T-helper 9 cell (primary cell): ENCODE results near the gene RABEP1.
A peak's percentile ranks its signal among the peaks of the same experiment; 100 is the strongest.
"Not testable (repeated sequence)": the region's sequence is repeated elsewhere in the genome, so short reads cannot be mapped to it uniquely, and the experiment has no call there.

Source experiments
- DNase-seq: peaks from one replicate; pipeline ENCODE4 v3.0.0-alpha.2; 2020
- total RNA-seq, 2 donors: gene quantifications; one replicate each; lab custom pipeline; 2026; lab: John Stamatoyannopoulos, UW

Gene RABEP1
- 67.1 to 157 reads per million in 2 donors for total RNA-seq

GRCh38 chr17:5281814-5282641 lies at the start of gene RABEP1:
TSS of gene RABEP1 (plus strand) at chr17:5282284. CDS start at chr17:5282487, 203 bp downstream.
- DNase-seq, result peak; percentile 92

GRCh38 chr17:5233492-5233891 lies 48.6 kb upstream of the RABEP1 start:
- DNase-seq, result not testable (repeated sequence)

- DNase-seq, result no peak
These were observed 47.2 kb upstream of the RABEP1 start, which contains the start of gene SCIMP for GRCh38 chr17:5234645-5235576. TSS of gene SCIMP (minus strand) at chr17:5234860. CDS start at chr17:5234755, 105 bp downstream.

- DNase-seq, result no peak
These were observed 45.0 kb upstream of the RABEP1 start for GRCh38 chr17:5236938-5237540.

GRCh38 chr17:5237541-5238016 lies 44.5 kb upstream of the RABEP1 start:
- DNase-seq, result no peak

- DNase-seq, result no peak
These were observed 43.8 kb upstream of the RABEP1 start for GRCh38 chr17:5238333-5238732.

GRCh38 chr17:5239769-5240168 lies 42.3 kb upstream of the RABEP1 start:
- DNase-seq, result not testable (repeated sequence)

GRCh38 chr17:5241861-5242671 lies 40.0 kb upstream of the RABEP1 start:
- no peak for DNase-seq

- no peak for DNase-seq
These were observed 34.5 kb upstream of the RABEP1 start for GRCh38 chr17:5247621-5248020.

GRCh38 chr17:5248821-5249479 lies 33.1 kb upstream of the RABEP1 start:
- no peak for DNase-seq

- DNase-seq, result peak; percentile 41
These were observed 32.5 kb upstream of the RABEP1 start for GRCh38 chr17:5249615-5250014.

- no peak for DNase-seq
These were observed 27.7 kb upstream of the RABEP1 start for GRCh38 chr17:5254414-5254813.

GRCh38 chr17:5254903-5255521 lies 27.1 kb upstream of the RABEP1 start:
- no peak for DNase-seq

GRCh38 chr17:5257124-5257523 lies 25.0 kb upstream of the RABEP1 start:
- no peak for DNase-seq

- DNase-seq, result no peak
These were observed 21.5 kb upstream of the RABEP1 start for GRCh38 chr17:5260542-5260941.

GRCh38 chr17:5262416-5262991 lies 19.6 kb upstream of the RABEP1 start:
- DNase-seq, result no peak

GRCh38 chr17:5263441-5263840 lies 18.6 kb upstream of the RABEP1 start:
- DNase-seq, result no peak

- no peak for DNase-seq
These were observed 17.2 kb upstream of the RABEP1 start for GRCh38 chr17:5264893-5265292.

GRCh38 chr17:5269241-5269960 lies 12.7 kb upstream of the RABEP1 start:
- no peak for DNase-seq

- DNase-seq, result no peak
These were observed 9.8 kb upstream of the RABEP1 start for GRCh38 chr17:5272322-5272721.
